Skeletal muscle tissue (tissue), 4 donors: Measurements from ENCODE around the gene HPS3. TPM values are rescaled to one million over a fixed set of nuclear protein-coding genes. Genes with fewer than 3 reads are reported as not detected.
"Not testable (repeated sequence)": the region's sequence is repeated elsewhere in the genome, so short reads cannot be mapped to it uniquely, and the experiment has no call there.

ENCODE experiments used
- H3K27ac ChIP-seq: one replicate; pipeline ENCODE4 v1.7.0; 2013; ENCODE audit warnings: mild to moderate bottlenecking, low read depth, low read length, inconsistent platforms
- H3K27me3 ChIP-seq, 3 donors: one replicate each; pipeline ENCODE4 v1.7.0; 2013; ENCODE audit warnings: low read length in 3 of 3; ENCODE audit not compliant: control insufficient read depth in 3 of 3, insufficient read depth in 3 of 3
- H3K36me3 ChIP-seq, 3 donors: one replicate each; pipeline ENCODE4 v1.7.0; 2013; ENCODE audit warnings: low read length in 3 of 3; ENCODE audit not compliant: control insufficient read depth in 3 of 3, insufficient read depth in 3 of 3
- H3K4me1 ChIP-seq, 3 donors: one replicate each; pipeline ENCODE4 v1.7.0; 2013; ENCODE audit warnings: low read length in 3 of 3, mild to moderate bottlenecking in 3 of 3; ENCODE audit not compliant: control insufficient read depth in 3 of 3, insufficient read depth in 3 of 3
- H3K4me3 ChIP-seq, 3 donors: one replicate each; pipeline ENCODE4 v1.7.0; 2013; ENCODE audit warnings: low read length in 3 of 3
- H3K9ac ChIP-seq, 3 donors: one replicate each; pipeline ENCODE4 v1.7.0; 2013; ENCODE audit warnings: low read length in 3 of 3, mild to moderate bottlenecking in 3 of 3, moderate library complexity in 2 of 3, low read depth in 1 of 3
- H3K9me3 ChIP-seq, 3 donors: one replicate each; pipeline ENCODE4 v1.7.0; 2013; ENCODE audit warnings: low read length in 3 of 3; ENCODE audit not compliant: control insufficient read depth in 3 of 3
- total RNA-seq: library from RNA; depleted of rRNA; stranded (reverse); fragments of >200 nt; gene quantifications from one replicate; pipeline ENCODE4 v1.2.3, GENCODE V29; 2014
- donor health status: Osteomylitis.

The HPS3 gene
- total RNA-seq, 1 donor from 2014 or later, result 6.3 TPM

- H3K27me3 ChIP-seq, result no peaks in the 10 kb centered on the region
- no peak overlapping the region for H3K27ac ChIP-seq
- no peak overlapping the region for H3K4me3 ChIP-seq
- no peak overlapping the region for H3K9ac ChIP-seq
- H3K36me3 ChIP-seq, result no peaks in the 10 kb centered on the region
- H3K4me1 ChIP-seq, result peaks cover 2 to 11% (median 4%) of the 10 kb centered on the region in 3 donors
- no peaks in the 10 kb centered on the region for H3K9me3 ChIP-seq
Observed at GRCh38 chr3:149090461-149090860, 39.0 kb upstream of the HPS3 start.

- no peaks in the 10 kb centered on the region for H3K27me3 ChIP-seq
- peaks cover 0 to 7% (median 0%) of the 10 kb centered on the region in 3 donors for H3K4me1 ChIP-seq
- no peaks in the 10 kb centered on the region for H3K36me3 ChIP-seq
- H3K27ac ChIP-seq, result no peak overlapping the region
- H3K9me3 ChIP-seq, result no peaks in the 10 kb centered on the region
- no peak overlapping the region for H3K4me3 ChIP-seq
- no peak overlapping the region for H3K9ac ChIP-seq
Observed at GRCh38 chr3:149090907-149091306, 38.5 kb upstream of the HPS3 start.

- no peaks in the 10 kb centered on the region for H3K36me3 ChIP-seq
- H3K4me1 ChIP-seq, result no peaks in the 10 kb centered on the region
- H3K27ac ChIP-seq, result no peak overlapping the region
- no peaks in the 10 kb centered on the region for H3K9me3 ChIP-seq
- no peaks in the 10 kb centered on the region for H3K27me3 ChIP-seq
- no peak overlapping the region for H3K9ac ChIP-seq
- H3K4me3 ChIP-seq, result no peak overlapping the region
Observed at GRCh38 chr3:149091983-149092382, 37.5 kb upstream of the HPS3 start.

- H3K4me1 ChIP-seq, result no peaks in the 10 kb centered on the region
- H3K9ac ChIP-seq, result no peak overlapping the region
- no peak overlapping the region for H3K4me3 ChIP-seq
- H3K9me3 ChIP-seq, result no peaks in the 10 kb centered on the region
- H3K27ac ChIP-seq, result no peak overlapping the region
- no peaks in the 10 kb centered on the region for H3K36me3 ChIP-seq
- H3K27me3 ChIP-seq, result no peaks in the 10 kb centered on the region
Observed at GRCh38 chr3:149095487-149095886, 34.0 kb upstream of the HPS3 start.

GRCh38 chr3:149097987-149098386, 31.5 kb upstream of the HPS3 start:
- not testable (repeated sequence) for H3K9ac ChIP-seq, H3K9me3 ChIP-seq, H3K27me3 ChIP-seq

GRCh38 chr3:149101154-149101553, 28.3 kb upstream of the HPS3 start:
- H3K4me1 ChIP-seq, result no peaks in the 10 kb centered on the region
- no peak overlapping the region for H3K9ac ChIP-seq
- H3K9me3 ChIP-seq, result no peaks in the 10 kb centered on the region
- no peaks in the 10 kb centered on the region for H3K36me3 ChIP-seq
- no peak overlapping the region for H3K27ac ChIP-seq
- no peaks in the 10 kb centered on the region for H3K27me3 ChIP-seq
- H3K4me3 ChIP-seq, result no peak overlapping the region

More at GRCh38 chr3:149097987-149098386, 31.5 kb upstream of the HPS3 start:
- not testable (repeated sequence) for H3K36me3 ChIP-seq, H3K4me3 ChIP-seq, H3K4me1 ChIP-seq, H3K27ac ChIP-seq

GRCh38 chr3:149101641-149102040, 27.8 kb upstream of the HPS3 start:
- no peak overlapping the region for H3K4me3 ChIP-seq

GRCh38 chr3:149104484-149104883, 25.0 kb upstream of the HPS3 start:
- no peaks in the 10 kb centered on the region for H3K36me3 ChIP-seq
- H3K27ac ChIP-seq, result no peak overlapping the region
- H3K9ac ChIP-seq, result no peak overlapping the region
- H3K27me3 ChIP-seq, result no peaks in the 10 kb centered on the region
- H3K4me1 ChIP-seq, result no peaks in the 10 kb centered on the region
- H3K4me3 ChIP-seq, result no peak overlapping the region
- no peaks in the 10 kb centered on the region for H3K9me3 ChIP-seq

More at GRCh38 chr3:149101641-149102040, 27.8 kb upstream of the HPS3 start:
- no peaks in the 10 kb centered on the region for H3K36me3 ChIP-seq
- no peak overlapping the region for H3K27ac ChIP-seq
- no peak overlapping the region for H3K9ac ChIP-seq
- no peaks in the 10 kb centered on the region for H3K9me3 ChIP-seq
- H3K27me3 ChIP-seq, result no peaks in the 10 kb centered on the region
- H3K4me1 ChIP-seq, result no peaks in the 10 kb centered on the region

GRCh38 chr3:149114458-149114857, 15.0 kb upstream of the HPS3 start:
- H3K4me3 ChIP-seq, result no peak overlapping the region

GRCh38 chr3:149115114-149115513, 14.3 kb upstream of the HPS3 start:
- Histone ChIP-seq H3K9ac (no peak overlapping the region), H3K27me3 (no peaks in the 10 kb centered on the region), H3K9me3 (no peaks in the 10 kb centered on the region), H3K4me1 (no peaks in the 10 kb centered on the region), H3K4me3 (no peak overlapping the region), H3K27ac (no peak overlapping the region), H3K36me3 (no peaks in the 10 kb centered on the region)

More at GRCh38 chr3:149114458-149114857, 15.0 kb upstream of the HPS3 start:
- no peaks in the 10 kb centered on the region for H3K27me3 ChIP-seq
- no peak overlapping the region for H3K27ac ChIP-seq
- no peaks in the 10 kb centered on the region for H3K4me1 ChIP-seq
- no peak overlapping the region for H3K9ac ChIP-seq
- H3K36me3 ChIP-seq, result no peaks in the 10 kb centered on the region
- H3K9me3 ChIP-seq, result no peaks in the 10 kb centered on the region

- Histone ChIP-seq H3K4me3 (no peak overlapping the region), H3K36me3 (no peaks in the 10 kb centered on the region), H3K27me3 (no peaks in the 10 kb centered on the region), H3K9me3 (no peaks in the 10 kb centered on the region), H3K4me1 (no peaks in the 10 kb centered on the region), H3K9ac (no peak overlapping the region), H3K27ac (no peak overlapping the region)
Observed at GRCh38 chr3:149118724-149119123, 10.7 kb upstream of the HPS3 start.
